ENCODE data around the gene ZMYND8. TPM values are rescaled to one million over a fixed set of nuclear protein-coding genes. Genes with fewer than 3 reads are reported as not detected.
"Not testable (repeated sequence)": the region's sequence is repeated elsewhere in the genome, so short reads cannot be mapped to it uniquely, and the experiment has no call there.

Gene ZMYND8
- total RNA-seq, 1 experiment from 2014 or later = 10.2 TPM

- no peaks in the 10 kb centered on the region for H3K9me3 ChIP-seq
- H3K4me3 ChIP-seq = no peak overlapping the region
- DNase-seq = no peak
- H3K27me3 ChIP-seq = no peaks in the 10 kb centered on the region
- H3K36me3 ChIP-seq = peaks cover 60% of the 10 kb centered on the region
Measured at GRCh38 chr20:47310729-47311128, 45.8 kb downstream of the ZMYND8 start.

- H3K9me3 ChIP-seq = no peaks in the 10 kb centered on the region
- no peak overlapping the region for H3K4me3 ChIP-seq
- no peak for DNase-seq
- H3K27me3 ChIP-seq = no peaks in the 10 kb centered on the region
- H3K36me3 ChIP-seq = peaks cover 59% of the 10 kb centered on the region
Measured at GRCh38 chr20:47309806-47310426, 46.6 kb downstream of the ZMYND8 start.

GRCh38 chr20:47309394-47309793, 47.1 kb downstream of the ZMYND8 start:
- no peak for DNase-seq
- Histone ChIP-seq H3K36me3 (peaks cover 57% of the 10 kb centered on the region), H3K9me3 (no peaks in the 10 kb centered on the region), H3K4me3 (no peak overlapping the region), H3K27me3 (no peaks in the 10 kb centered on the region)

- H3K27me3 ChIP-seq, H3K9me3 ChIP-seq, H3K4me3 ChIP-seq, DNase-seq: not testable (repeated sequence)
- H3K36me3 ChIP-seq = peaks cover 67% of the 10 kb centered on the region
Measured at GRCh38 chr20:47307569-47307968, 48.9 kb downstream of the ZMYND8 start.

- H3K9me3 ChIP-seq = no peaks in the 10 kb centered on the region
- no peak overlapping the region for H3K4me3 ChIP-seq
- no peak for DNase-seq
- H3K36me3 ChIP-seq = peaks cover 67% of the 10 kb centered on the region
- no peaks in the 10 kb centered on the region for H3K27me3 ChIP-seq
Measured at GRCh38 chr20:47306755-47307370, 49.6 kb downstream of the ZMYND8 start.

GRCh38 chr20:47306095-47306494, 50.4 kb downstream of the ZMYND8 start:
- Histone ChIP-seq H3K36me3 (peaks cover 68% of the 10 kb centered on the region), H3K9me3 (no peaks in the 10 kb centered on the region), H3K27me3 (no peaks in the 10 kb centered on the region), H3K4me3 (no peak overlapping the region)
- DNase-seq = no peak

GRCh38 chr20:47305667-47306066, 50.8 kb downstream of the ZMYND8 start:
- no peak overlapping the region for H3K4me3 ChIP-seq
- H3K9me3 ChIP-seq = no peaks in the 10 kb centered on the region
- peaks cover 68% of the 10 kb centered on the region for H3K36me3 ChIP-seq
- no peaks in the 10 kb centered on the region for H3K27me3 ChIP-seq
- DNase-seq = no peak

GRCh38 chr20:47304287-47304686, 52.2 kb downstream of the ZMYND8 start:
- no peak for DNase-seq
- Histone ChIP-seq H3K4me3 (no peak overlapping the region), H3K9me3 (no peaks in the 10 kb centered on the region), H3K27me3 (no peaks in the 10 kb centered on the region), H3K36me3 (peaks cover 69% of the 10 kb centered on the region)

- H3K4me3 ChIP-seq = no peak overlapping the region
- H3K9me3 ChIP-seq = no peaks in the 10 kb centered on the region
- no peak for DNase-seq
- peaks cover 66% of the 10 kb centered on the region for H3K36me3 ChIP-seq
- no peaks in the 10 kb centered on the region for H3K27me3 ChIP-seq
Measured at GRCh38 chr20:47303736-47304135, 52.8 kb downstream of the ZMYND8 start.

- peaks cover 70% of the 10 kb centered on the region for H3K36me3 ChIP-seq
- H3K4me3 ChIP-seq = no peak overlapping the region
- no peak for DNase-seq
- no peaks in the 10 kb centered on the region for H3K9me3 ChIP-seq
- H3K27me3 ChIP-seq = no peaks in the 10 kb centered on the region
Measured at GRCh38 chr20:47300071-47300470, 56.4 kb downstream of the ZMYND8 start.

GRCh38 chr20:47298624-47299023, 57.9 kb downstream of the ZMYND8 start:
- DNase-seq = no peak
- Histone ChIP-seq H3K9me3 (no peaks in the 10 kb centered on the region), H3K27me3 (no peaks in the 10 kb centered on the region), H3K4me3 (no peak overlapping the region), H3K36me3 (peaks cover 80% of the 10 kb centered on the region)

- DNase-seq = no peak
- H3K4me3 ChIP-seq = no peak overlapping the region
- no peaks in the 10 kb centered on the region for H3K27me3 ChIP-seq
- H3K9me3 ChIP-seq = no peaks in the 10 kb centered on the region
- H3K36me3 ChIP-seq = peaks cover 74% of the 10 kb centered on the region
Measured at GRCh38 chr20:47297746-47298145, 58.8 kb downstream of the ZMYND8 start.

- peaks cover 69% of the 10 kb centered on the region for H3K36me3 ChIP-seq
- H3K27me3 ChIP-seq = no peaks in the 10 kb centered on the region
- H3K4me3 ChIP-seq = no peak overlapping the region
- H3K9me3 ChIP-seq = no peaks in the 10 kb centered on the region
- no peak for DNase-seq
Measured at GRCh38 chr20:47296950-47297349, 59.5 kb downstream of the ZMYND8 start.

- Histone ChIP-seq H3K36me3 (peaks cover 69% of the 10 kb centered on the region), H3K4me3 (no peak overlapping the region), H3K27me3 (no peaks in the 10 kb centered on the region), H3K9me3 (no peaks in the 10 kb centered on the region)
- no peak for DNase-seq
Measured at GRCh38 chr20:47295921-47296426, 60.5 kb downstream of the ZMYND8 start.

GRCh38 chr20:47295129-47295813, 61.2 kb downstream of the ZMYND8 start:
- H3K36me3 ChIP-seq = peaks cover 63% of the 10 kb centered on the region
- no peaks in the 10 kb centered on the region for H3K27me3 ChIP-seq
- no peak overlapping the region for H3K4me3 ChIP-seq

GRCh38 chr20:47293631-47294030, 62.9 kb downstream of the ZMYND8 start:
- Histone ChIP-seq H3K36me3 (peaks cover 69% of the 10 kb centered on the region), H3K9me3 (no peaks in the 10 kb centered on the region), H3K4me3 (no peak overlapping the region), H3K27me3 (no peaks in the 10 kb centered on the region)
- no peak for DNase-seq

More at GRCh38 chr20:47295129-47295813, 61.2 kb downstream of the ZMYND8 start:
- no peaks in the 10 kb centered on the region for H3K9me3 ChIP-seq
- DNase-seq = no peak

GRCh38 chr20:47292581-47292980, 63.9 kb downstream of the ZMYND8 start:
- Histone ChIP-seq H3K27me3 (no peaks in the 10 kb centered on the region), H3K4me3 (no peak overlapping the region), H3K36me3 (peaks cover 69% of the 10 kb centered on the region), H3K9me3 (no peaks in the 10 kb centered on the region)
- DNase-seq = no peak
